Tracheal epithelial cell (primary cell): ENCODE results near the gene DNAH17. TPM values are rescaled to one million over a fixed set of nuclear protein-coding genes. Genes with fewer than 3 reads are reported as not detected.

ENCODE experiments used
- total RNA-seq: library from RNA; depleted of rRNA; stranded (reverse); fragments of >200 nt; gene quantifications from 2 replicates; pipeline ENCODE4 v1.2.1, GENCODE V29; 2014

DNAH17 gene, protein sequence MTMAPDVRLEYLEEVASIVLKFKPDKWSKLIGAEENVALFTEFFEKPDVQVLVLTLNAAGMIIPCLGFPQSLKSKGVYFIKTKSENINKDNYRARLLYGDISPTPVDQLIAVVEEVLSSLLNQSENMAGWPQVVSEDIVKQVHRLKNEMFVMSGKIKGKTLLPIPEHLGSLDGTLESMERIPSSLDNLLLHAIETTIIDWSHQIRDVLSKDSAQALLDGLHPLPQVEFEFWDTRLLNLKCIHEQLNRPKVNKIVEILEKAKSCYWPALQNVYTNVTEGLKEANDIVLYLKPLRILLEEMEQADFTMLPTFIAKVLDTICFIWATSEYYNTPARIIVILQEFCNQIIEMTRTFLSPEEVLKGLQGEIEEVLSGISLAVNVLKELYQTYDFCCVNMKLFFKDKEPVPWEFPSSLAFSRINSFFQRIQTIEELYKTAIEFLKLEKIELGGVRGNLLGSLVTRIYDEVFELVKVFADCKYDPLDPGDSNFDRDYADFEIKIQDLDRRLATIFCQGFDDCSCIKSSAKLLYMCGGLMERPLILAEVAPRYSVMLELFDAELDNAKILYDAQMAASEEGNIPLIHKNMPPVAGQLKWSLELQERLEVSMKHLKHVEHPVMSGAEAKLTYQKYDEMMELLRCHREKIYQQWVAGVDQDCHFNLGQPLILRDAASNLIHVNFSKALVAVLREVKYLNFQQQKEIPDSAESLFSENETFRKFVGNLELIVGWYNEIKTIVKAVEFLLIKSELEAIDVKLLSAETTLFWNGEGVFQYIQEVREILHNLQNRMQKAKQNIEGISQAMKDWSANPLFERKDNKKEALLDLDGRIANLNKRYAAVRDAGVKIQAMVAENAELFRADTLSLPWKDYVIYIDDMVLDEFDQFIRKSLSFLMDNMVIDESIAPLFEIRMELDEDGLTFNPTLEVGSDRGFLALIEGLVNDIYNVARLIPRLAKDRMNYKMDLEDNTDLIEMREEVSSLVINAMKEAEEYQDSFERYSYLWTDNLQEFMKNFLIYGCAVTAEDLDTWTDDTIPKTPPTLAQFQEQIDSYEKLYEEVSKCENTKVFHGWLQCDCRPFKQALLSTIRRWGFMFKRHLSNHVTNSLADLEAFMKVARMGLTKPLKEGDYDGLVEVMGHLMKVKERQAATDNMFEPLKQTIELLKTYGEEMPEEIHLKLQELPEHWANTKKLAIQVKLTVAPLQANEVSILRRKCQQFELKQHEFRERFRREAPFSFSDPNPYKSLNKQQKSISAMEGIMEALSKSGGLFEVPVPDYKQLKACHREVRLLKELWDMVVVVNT (N-terminal part only)
- under 0.01 TPM in 1 of 2 replicates, not detected in the other for total RNA-seq

DNA sequence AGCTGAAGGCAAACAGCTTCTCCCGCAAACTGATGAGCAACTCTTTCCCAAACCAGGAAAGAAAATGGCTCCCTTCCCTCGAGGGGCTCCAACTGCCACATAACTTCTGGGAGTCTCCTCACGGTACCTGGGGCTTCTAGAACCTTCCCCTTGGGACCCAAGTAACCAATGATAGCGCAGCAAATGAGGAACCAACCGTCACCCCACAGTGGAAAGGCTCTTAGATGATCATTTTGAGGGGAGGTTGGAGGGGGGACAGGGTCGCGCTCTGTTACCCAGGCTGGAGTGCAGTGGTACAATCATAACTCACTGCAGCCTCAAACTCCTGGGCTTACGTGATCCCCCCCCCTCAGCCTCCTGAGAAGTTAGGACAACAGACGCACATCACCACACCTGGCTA lies at the start of gene DNAH17:
Gene DNAH17 (minus strand): TSS at position 101 of the 400 bp plus-strand sequence. CDS start 2,339 bp downstream, outside the sequence.

DNA sequence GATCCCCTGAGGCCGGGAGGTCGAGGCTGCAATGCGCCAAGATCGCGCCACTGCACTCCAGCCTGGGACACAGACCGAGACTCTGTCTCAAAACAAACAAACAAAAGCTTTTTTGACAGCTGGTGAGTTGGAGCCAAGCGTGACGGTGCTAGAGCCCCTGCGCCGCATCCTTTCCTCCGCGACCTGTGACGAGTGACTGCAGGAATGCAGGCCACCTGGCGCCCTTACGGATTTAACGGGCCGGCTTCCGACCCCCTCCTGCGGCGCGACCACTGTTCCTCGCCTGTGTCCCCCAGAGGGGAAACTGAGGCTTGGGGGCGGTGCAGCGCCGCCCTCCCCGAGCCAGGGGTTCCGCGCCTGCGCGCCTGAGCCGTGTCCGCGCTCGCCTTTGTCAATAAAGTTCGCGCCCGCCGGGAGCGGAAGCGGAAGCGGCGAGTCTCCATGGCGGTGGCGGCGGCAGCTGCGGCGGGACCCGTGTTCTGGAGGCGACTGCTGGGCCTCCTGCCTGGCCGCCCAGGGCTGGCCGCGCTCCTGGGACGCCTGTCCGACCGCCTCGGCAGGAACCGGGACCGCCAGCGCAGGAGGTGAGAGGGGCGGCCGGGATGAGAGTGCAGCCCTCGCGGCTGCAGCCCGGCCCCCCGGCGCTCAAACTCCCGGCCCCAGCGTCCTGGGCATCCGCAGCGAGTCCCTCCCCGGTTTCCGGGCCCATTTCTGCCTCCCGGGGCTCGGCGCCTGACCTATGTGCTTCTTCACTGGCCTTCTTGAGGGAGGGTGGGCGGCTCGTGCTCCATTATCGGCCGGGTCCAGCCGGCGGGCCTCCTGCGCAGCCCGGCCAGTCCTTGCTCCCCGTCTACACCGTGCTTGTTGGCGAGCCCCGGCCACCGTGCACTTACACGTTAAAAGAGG lies 198.7 kb downstream of the DNAH17 start, which contains the start of gene PGS1:
Gene PGS1 (plus strand): TSS at position 425 of the 906 bp plus-strand sequence. CDS start 17 bp downstream, at position 442.

Other genes starting within 250 kb of the DNAH17 start
- gene SOCS3, start 217.3 kb downstream of the DNAH17 start, total RNA-seq = 10.4 and 28.0 TPM in 2 replicates
- gene PGS1, start 198.7 kb downstream of the DNAH17 start, total RNA-seq = 17.1 and 26.4 TPM in 2 replicates
- 27.1 and 34.2 TPM in 2 replicates for gene CYTH1, start 204.9 kb upstream of the DNAH17 start, total RNA-seq